Limb (tissue), 2 donors: ENCODE measurements around the gene NIPAL3.
"Not testable (repeated sequence)": the region's sequence is repeated elsewhere in the genome, so short reads cannot be mapped to it uniquely, and the experiment has no call there.

ENCODE experiments used
- DNase-seq, 2 donors: peaks; one replicate each; pipeline ENCODE4 v3.0.0-alpha.2; 2016; ENCODE audit errors: extremely low spot score in 2 of 2

NIPAL3 gene

DNA sequence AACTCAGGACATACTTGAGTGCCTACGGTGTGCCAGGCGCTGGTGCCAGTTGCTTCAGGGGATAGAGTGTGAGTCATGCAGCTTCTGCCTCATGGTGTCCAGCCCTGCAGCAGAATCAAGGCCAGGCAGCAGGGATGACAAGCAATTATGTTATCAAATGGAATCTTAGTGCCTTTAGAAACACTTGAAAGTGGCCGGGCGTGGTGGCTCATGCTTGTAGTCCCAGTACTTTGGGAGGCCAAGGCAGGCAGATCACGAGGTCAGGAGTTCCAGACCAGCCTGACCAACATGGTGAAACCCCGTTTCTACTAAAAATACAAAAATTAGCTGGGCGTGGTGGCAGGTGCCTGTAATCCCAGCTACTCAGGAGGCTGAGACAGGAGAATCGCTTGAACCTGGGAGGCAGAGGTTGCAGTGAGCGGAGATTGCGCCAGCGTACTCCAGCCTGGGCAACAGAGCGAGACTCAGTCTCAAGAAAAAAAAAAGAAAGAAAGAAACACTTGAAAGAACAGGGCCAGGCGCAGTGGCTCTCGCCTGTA is 100.1 kb downstream of the NIPAL3 start:
- DNase-seq = not testable (repeated sequence)

DNA sequence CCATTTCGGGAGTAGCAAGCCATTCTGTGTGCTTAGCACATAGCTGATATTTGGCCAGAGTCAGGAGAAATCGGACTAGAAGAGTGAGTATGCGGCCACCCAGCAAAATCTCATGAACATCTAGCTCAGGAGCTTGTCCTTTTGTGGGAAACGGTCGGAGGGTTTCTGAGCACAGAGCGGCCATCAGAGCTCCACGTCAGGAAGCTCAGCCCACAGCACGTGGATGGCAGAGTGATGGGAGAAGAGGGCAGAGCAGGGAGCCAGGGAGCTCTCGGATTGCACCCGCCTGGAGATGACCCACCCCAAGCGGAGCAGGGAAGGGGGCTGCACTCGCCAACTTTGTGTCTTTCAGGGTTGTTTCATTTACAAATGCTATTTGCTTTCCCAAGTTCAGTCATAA is 100.9 kb downstream of the NIPAL3 start:
- DNase-seq = no peak

DNA sequence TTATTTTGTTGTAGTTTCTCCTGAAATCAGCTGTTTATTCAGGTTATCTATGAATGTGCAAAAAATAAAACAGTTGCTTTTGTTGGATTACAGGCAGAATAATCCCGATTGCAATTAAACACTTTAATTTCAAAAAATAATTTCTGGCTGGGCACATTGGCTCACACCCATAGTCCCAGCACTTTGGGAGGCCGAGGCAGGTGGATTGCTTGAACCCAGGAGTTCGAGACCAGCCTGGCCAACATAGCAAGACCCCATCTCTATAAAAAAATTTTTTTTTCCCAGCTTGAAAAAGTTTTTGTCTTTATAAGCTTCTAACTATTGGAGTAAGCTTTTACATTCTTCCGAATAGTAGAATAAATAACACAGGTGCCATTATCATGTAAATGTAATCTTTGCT is 102.3 kb downstream of the NIPAL3 start:
- no peak for DNase-seq

DNA sequence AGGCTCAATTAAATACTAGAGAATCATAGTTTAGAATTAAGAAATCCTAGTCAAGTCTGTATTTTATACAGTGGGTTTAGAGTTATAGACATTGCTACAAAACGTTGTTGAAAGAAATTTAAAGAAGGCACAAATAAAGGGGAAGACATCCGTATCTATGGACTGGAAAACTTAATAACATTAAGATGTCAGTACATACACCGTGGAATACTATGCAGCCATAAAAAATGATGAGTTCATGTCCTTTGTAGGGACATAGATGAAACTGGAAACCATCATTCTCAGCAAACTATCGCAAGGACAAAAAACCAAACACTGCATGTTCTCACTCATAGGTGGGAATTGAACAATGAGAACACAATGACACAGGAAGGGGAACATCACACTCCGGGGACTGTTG is 104.7 kb downstream of the NIPAL3 start:
- not testable (repeated sequence) for DNase-seq
